IPS-20b (cell line): ENCODE data around the gene PPIP5K2.

Source experiments
- H3K27ac ChIP-seq: one replicate; pipeline ENCODE4 v1.5.1; 2013; ENCODE audit warnings: low read length
- H3K27me3 ChIP-seq: 2 replicates; pipeline ENCODE4 v1.6.1; 2013; ENCODE audit warnings: mild to moderate bottlenecking, low read length, inconsistent platforms; ENCODE audit not compliant: insufficient read depth
- H3K36me3 ChIP-seq: 2 replicates; pipeline ENCODE4 v1.6.1; 2013; ENCODE audit warnings: low read depth, mild to moderate bottlenecking, inconsistent platforms, low read length, moderate library complexity; ENCODE audit not compliant: insufficient read depth
- H3K4me1 ChIP-seq: 2 replicates; pipeline ENCODE4 v1.6.1; 2013; ENCODE audit warnings: mild to moderate bottlenecking, control low read depth, inconsistent platforms, low read length, moderate library complexity; ENCODE audit not compliant: insufficient read depth
- H3K4me3 ChIP-seq: 2 replicates; pipeline ENCODE4 v1.5.1; 2013; ENCODE audit warnings: mild to moderate bottlenecking, low read length, inconsistent platforms
- H3K9ac ChIP-seq: 2 replicates; pipeline ENCODE4 v1.6.1; 2013; ENCODE audit warnings: low read depth, mild to moderate bottlenecking, inconsistent platforms, low read length, moderate library complexity
- H3K9me3 ChIP-seq: 2 replicates; pipeline ENCODE4 v1.6.1; 2013; ENCODE audit warnings: mild to moderate bottlenecking, low read depth, low read length, inconsistent platforms; ENCODE audit not compliant: insufficient read depth

PPIP5K2 gene

DNA sequence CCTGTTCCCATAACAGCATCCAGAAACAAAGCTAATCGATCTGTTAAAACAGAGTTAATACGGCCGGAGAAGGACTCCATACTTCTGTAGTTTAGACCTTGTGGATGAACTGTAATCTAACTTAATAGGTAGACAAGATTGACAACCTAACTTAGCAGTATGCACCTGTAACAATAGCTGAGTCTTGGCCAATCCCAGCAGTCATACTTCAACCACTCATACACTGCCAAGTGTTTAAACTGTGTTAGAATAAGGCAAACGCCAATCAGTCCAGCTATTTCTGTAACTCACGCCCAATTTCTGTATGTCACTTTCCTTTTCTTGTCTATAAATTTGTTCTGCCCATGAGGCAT is 104.8 kb downstream of the PPIP5K2 start:
- H3K9me3 ChIP-seq = no peaks in the 10 kb centered on the region
- no peak overlapping the region for H3K9ac ChIP-seq
- H3K27me3 ChIP-seq = no peaks in the 10 kb centered on the region
- H3K4me1 ChIP-seq = no peaks in the 10 kb centered on the region
- H3K4me3 ChIP-seq = no peak overlapping the region
- H3K36me3 ChIP-seq = no peaks in the 10 kb centered on the region
- no peak overlapping the region for H3K27ac ChIP-seq

DNA sequence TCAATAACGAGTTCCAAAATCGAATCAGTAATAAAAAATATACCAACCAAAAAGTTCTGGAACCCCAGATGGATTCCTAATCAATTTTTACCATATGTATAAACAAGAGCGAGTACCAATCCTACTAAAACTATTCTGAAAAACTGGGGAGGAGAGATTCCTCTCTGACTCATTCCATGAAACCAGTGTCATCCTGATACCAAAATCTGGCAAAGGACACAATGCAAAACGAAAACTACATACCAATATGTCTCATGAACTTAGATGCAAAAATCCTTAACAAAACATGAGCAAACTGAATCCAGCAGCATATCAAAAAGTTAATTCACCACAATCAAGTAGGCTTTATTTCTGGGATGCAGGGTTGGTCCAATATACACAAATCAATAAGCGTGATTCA is 108.0 kb downstream of the PPIP5K2 start:
- no peaks in the 10 kb centered on the region for H3K27me3 ChIP-seq
- no peaks in the 10 kb centered on the region for H3K36me3 ChIP-seq
- H3K4me1 ChIP-seq = no peaks in the 10 kb centered on the region
- no peak overlapping the region for H3K9ac ChIP-seq
- H3K27ac ChIP-seq = no peak overlapping the region
- H3K9me3 ChIP-seq = no peaks in the 10 kb centered on the region
- no peak overlapping the region for H3K4me3 ChIP-seq

DNA sequence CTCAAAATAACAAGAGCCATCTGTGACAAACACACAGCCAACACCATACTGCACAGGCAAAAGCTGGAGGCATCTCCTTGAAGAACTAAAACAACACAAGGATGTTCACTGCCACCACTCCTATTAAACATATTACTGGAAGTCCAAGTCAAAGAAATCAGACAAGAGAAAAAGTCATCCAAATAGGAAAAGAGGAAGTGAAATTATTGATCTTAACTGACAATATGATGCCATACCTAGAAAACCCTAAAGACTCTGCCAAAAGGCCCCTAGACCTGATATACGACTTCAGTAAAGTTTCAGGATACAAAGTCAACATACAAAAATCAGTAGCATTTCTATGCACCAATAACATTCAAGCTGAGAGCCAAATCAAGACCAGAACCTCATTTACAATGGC is 108.5 kb downstream of the PPIP5K2 start:
- Histone ChIP-seq H3K9ac (no peak overlapping the region), H3K27ac (no peak overlapping the region), H3K27me3 (no peaks in the 10 kb centered on the region), H3K4me1 (no peaks in the 10 kb centered on the region), H3K4me3 (no peak overlapping the region), H3K36me3 (no peaks in the 10 kb centered on the region), H3K9me3 (no peaks in the 10 kb centered on the region)

DNA sequence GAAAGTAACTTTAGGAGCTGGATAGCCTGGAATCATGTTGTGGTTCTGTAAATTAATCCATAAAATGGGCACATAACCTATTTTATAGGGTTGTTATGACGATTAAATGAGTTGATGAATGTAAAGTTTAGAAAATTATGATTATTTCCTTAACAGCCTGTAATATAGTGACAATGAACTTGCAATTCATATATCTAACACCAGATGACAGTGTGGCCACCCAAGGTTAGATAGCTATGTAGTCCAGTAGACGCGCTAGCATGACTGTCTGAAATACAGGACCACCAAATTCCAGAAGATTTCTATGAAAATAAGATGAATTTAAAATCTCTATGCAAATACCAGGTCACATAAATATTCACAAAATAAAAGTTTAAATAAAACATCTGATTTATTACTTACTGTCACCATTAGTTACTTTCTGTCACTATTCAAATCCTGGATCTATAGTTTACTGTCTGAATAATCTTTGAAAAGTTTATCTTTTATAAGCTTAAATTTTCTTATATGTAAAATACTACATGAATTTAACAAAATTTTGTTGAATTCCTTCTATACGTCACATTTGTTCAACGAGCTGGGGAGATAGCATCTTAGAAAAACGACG is 112.4 kb downstream of the PPIP5K2 start:
- Histone ChIP-seq H3K27me3 (no peaks in the 10 kb centered on the region), H3K27ac (no peak overlapping the region), H3K4me3 (no peak overlapping the region), H3K9me3 (no peaks in the 10 kb centered on the region), H3K9ac (no peak overlapping the region), H3K36me3 (no peaks in the 10 kb centered on the region), H3K4me1 (no peaks in the 10 kb centered on the region)

DNA sequence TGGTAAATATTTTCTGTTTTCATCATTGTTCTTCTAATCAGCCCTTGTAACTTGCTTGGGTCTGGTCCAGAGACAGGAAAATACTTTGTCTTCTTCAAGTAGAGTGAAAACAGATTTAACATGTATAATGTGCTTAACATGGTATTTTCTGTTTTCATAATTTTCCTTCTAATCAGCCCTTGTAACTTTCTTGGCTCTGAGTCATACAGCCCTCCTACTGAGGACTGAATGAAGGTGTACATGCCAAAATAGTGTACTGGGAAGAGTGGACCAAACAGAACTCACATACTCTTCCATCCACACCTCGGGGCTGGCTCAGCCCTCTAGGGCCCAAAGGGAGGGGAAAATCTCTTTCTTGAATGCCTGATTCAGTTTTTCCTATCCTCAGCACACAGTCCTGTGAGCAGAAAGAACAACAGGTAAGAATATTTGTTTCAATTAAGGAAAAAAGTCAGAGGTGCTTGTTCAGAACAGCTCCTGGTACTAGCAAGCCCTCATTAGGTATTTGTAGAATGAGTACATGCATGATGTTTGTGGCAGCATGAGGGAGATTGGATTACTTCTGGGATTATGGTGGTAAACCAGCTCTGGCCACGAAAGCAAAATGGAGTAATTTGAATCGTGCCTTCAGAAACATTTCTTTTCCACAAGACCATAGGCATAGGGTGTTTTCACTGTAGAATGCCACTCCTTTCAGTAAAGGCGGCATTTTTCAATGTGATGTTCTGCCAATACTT is 114.3 kb downstream of the PPIP5K2 start:
- Histone ChIP-seq H3K4me1 (no peaks in the 10 kb centered on the region), H3K27me3 (no peaks in the 10 kb centered on the region), H3K4me3 (no peak overlapping the region), H3K9ac (no peak overlapping the region), H3K36me3 (no peaks in the 10 kb centered on the region), H3K27ac (no peak overlapping the region), H3K9me3 (peaks cover under 1% of the 10 kb centered on the region; the same call in 1 of the 2 replicates)

DNA sequence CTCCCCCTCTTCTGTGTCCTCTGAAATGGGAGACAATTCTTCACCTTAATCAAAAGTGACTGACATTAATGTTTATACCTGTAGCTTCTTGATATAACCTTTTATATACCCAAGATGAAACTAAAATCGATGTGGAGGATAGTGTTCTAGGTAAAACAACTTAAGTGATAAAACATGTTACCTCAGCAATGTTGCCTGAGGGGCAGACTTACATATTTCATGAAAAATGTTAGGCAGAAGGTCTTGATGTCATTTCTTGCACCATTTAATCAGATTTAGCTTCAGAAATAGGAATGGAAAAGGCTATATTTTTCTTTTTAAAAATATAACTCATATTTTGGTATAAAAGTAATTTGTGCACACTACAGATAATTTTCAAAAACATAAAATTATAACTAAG is 115.8 kb downstream of the PPIP5K2 start:
- H3K27me3 ChIP-seq = no peaks in the 10 kb centered on the region
- no peak overlapping the region for H3K27ac ChIP-seq
- H3K9ac ChIP-seq = no peak overlapping the region
- H3K36me3 ChIP-seq = no peaks in the 10 kb centered on the region
- no peaks in the 10 kb centered on the region for H3K4me1 ChIP-seq
- H3K4me3 ChIP-seq = no peak overlapping the region
- H3K9me3 ChIP-seq = peaks cover 9% of the 10 kb centered on the region; the same call in 1 of the 2 replicates

DNA sequence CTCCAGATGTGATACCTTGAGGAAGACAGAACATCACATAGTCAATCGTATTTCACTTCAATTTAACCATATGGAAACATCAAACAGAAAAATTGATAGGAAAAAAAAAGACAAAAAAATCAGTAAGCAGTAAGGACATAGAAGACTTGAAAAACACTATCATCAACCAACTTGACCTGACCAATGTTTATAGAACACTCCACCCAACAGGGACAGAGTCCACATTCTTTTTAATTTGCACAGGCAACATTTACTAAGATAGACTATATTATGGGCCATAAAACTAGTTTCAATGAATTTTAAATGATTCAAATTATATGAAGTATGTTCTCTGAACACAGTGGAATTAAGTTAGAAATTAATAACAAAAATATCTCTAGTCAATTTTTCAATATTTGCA is 117.7 kb downstream of the PPIP5K2 start:
- Histone ChIP-seq H3K36me3 (no peaks in the 10 kb centered on the region), H3K9ac (no peak overlapping the region), H3K27ac (no peak overlapping the region), H3K27me3 (no peaks in the 10 kb centered on the region), H3K4me3 (no peak overlapping the region), H3K9me3 (peaks cover 9% of the 10 kb centered on the region; the same call in 1 of the 2 replicates), H3K4me1 (no peaks in the 10 kb centered on the region)

DNA sequence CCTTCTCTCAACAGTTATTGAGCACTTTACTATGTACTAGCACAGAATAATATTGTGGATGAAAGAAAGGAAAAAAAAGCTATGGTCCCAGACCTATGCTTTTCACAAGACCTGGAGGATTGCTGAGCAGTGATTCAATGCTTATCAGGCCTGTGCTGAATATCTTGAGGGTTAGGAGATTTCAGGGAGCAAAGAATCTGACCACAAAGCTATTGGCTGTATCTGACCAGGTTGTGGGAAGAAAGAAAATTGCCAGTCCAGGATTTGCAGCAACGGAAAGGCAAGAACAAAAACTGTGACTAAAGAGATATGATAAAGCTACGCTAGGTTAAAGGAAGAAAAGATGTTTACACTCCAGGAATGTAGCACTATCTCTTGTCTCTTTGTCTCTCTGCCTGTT is 123.6 kb downstream of the PPIP5K2 start:
- H3K27me3 ChIP-seq = no peaks in the 10 kb centered on the region
- no peaks in the 10 kb centered on the region for H3K4me1 ChIP-seq
- H3K9me3 ChIP-seq = peaks cover 9% of the 10 kb centered on the region; the same call in 1 of the 2 replicates
- H3K36me3 ChIP-seq = no peaks in the 10 kb centered on the region
- H3K4me3 ChIP-seq = no peak overlapping the region
- H3K9ac ChIP-seq = no peak overlapping the region
- H3K27ac ChIP-seq = no peak overlapping the region

DNA sequence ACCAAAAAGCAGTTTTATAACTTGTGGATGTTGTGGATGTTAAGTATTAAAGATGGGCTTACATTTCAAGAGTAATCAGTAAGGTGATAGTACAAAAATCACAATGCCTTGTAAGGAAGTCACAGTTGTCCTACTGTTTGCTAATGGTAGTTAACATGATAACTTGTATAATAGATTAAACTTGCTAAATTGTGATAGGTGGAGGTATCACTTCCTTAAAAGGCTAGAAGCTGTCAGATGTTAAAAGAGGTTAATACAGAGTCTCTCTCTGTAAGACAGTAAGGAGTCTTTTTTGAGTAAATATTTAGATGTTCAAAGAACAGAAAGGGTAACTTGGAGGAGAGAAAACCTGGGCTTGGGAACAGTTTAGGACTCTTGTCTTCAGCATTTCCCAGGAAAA is 124.3 kb downstream of the PPIP5K2 start:
- Histone ChIP-seq H3K9ac (no peak overlapping the region), H3K9me3 (peaks cover 8% of the 10 kb centered on the region; the same call in 1 of the 2 replicates), H3K4me1 (no peaks in the 10 kb centered on the region), H3K36me3 (no peaks in the 10 kb centered on the region), H3K4me3 (no peak overlapping the region), H3K27ac (no peak overlapping the region), H3K27me3 (no peaks in the 10 kb centered on the region)

DNA sequence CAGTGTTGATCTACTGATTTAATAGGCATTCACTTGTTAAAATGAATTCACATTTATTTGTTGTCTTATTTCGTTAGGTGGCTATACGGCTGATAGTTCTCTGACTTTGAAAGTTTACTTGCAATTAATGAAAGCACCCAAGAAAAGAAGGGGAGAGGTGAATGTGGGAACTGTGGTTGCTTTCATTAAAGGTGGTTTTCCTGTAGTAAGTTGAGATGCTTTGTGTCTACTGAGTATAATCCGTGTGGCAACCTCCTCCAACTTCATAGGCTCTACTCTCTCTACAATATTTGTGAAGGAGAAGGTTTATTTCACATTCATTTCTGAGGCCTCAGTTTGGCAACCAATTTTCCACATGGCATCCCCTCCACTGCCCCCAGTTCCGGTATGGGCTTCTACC is 125.7 kb downstream of the PPIP5K2 start:
- Histone ChIP-seq H3K27ac (no peak overlapping the region), H3K9ac (no peak overlapping the region), H3K9me3 (no peaks in the 10 kb centered on the region), H3K4me3 (no peak overlapping the region), H3K36me3 (no peaks in the 10 kb centered on the region), H3K4me1 (no peaks in the 10 kb centered on the region), H3K27me3 (no peaks in the 10 kb centered on the region)

DNA sequence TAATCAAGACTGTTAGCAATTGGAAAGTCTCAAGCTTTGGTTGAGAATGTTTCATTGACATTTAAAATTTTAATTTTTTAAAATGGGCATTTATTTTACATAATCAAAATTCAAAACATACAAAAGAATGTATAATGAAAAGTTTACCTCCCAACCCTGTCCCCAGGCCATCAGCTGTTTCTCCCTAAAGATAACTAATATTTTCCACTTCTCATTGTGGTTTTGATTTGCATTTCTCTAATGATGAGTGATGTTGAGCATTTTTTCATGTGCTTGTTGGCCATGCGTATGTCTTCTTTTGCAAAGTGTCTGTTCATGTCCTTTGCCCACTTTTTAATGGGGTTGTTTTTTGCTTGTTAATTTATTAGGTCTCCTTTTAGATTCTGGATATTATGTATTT is 127.0 kb downstream of the PPIP5K2 start:
- no peak overlapping the region for H3K4me3 ChIP-seq
- no peaks in the 10 kb centered on the region for H3K27me3 ChIP-seq
- H3K9me3 ChIP-seq = no peaks in the 10 kb centered on the region
- no peaks in the 10 kb centered on the region for H3K4me1 ChIP-seq
- H3K27ac ChIP-seq = no peak overlapping the region
- H3K36me3 ChIP-seq = no peaks in the 10 kb centered on the region
- H3K9ac ChIP-seq = no peak overlapping the region

DNA sequence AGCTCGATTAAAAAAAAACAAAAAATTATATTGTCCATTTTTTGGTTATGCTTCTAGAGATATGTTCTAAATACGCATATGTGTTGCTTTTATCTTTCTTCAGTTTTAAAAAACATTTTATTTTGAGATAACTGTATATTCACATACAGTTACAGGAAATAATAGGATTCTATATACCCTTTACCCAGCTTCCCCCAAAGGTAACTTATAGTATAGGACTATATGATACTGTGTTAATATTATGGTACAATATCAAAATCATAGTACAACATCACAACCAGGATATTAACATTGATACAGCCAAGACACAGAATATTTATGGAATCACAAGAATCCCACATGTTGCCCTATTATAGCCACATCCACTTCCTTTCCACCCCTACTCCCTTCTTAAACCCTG is 129.0 kb downstream of the PPIP5K2 start:
- Histone ChIP-seq H3K27ac (no peak overlapping the region), H3K4me1 (no peaks in the 10 kb centered on the region), H3K27me3 (no peaks in the 10 kb centered on the region), H3K9ac (no peak overlapping the region), H3K4me3 (no peak overlapping the region), H3K36me3 (no peaks in the 10 kb centered on the region), H3K9me3 (no peaks in the 10 kb centered on the region)
